HFFc6 (cell line): Measurements from ENCODE around the gene NSFL1C. TPM values are rescaled to one million over a fixed set of nuclear protein-coding genes. Genes with fewer than 3 reads are reported as not detected.

Source experiments
- DNase-seq: peaks from one replicate; pipeline ENCODE4 v3.0.0-alpha.2; 2018
- H3K27ac Mint-ChIP-seq: 2 replicates; pipeline ENCODE4 v1.8.0; 2020; ENCODE audit warnings: mild to moderate bottlenecking, mixed read lengths
- H3K27me3 Mint-ChIP-seq: 2 replicates; pipeline ENCODE4 v1.8.0; 2021; ENCODE audit warnings: mild to moderate bottlenecking, moderate library complexity, mixed read lengths; ENCODE audit not compliant: insufficient read depth
- H3K36me3 Mint-ChIP-seq: 2 replicates; pipeline ENCODE4 v1.8.0; 2021; ENCODE audit warnings: low read depth, mixed read lengths
- H3K4me1 Mint-ChIP-seq: 2 replicates; pipeline ENCODE4 v1.8.0; 2020; ENCODE audit warnings: low read depth, mixed read lengths
- H3K4me3 Mint-ChIP-seq: 2 replicates; pipeline ENCODE4 v1.8.0; 2020; ENCODE audit warnings: mild to moderate bottlenecking, moderate library complexity, mixed read lengths
- H3K9me3 Mint-ChIP-seq: 2 replicates; pipeline ENCODE4 v1.8.0; 2020; ENCODE audit warnings: mild to moderate bottlenecking, mixed read lengths
- total RNA-seq, 6 experiments: library from RNA; stranded (reverse); fragmentation: NEBNext Ultra II Directional; extraction: Animal tissue kit (Norgen Biotek cat#: 25700); gene quantifications; 2 replicates in 1 of 6; 3 replicates in 5 of 6; pipeline ENCODE4 v1.2.3, GENCODE V29; 2021
- TF ChIP-seq, protein P1 (sequence below): fragments of 200-600 bp; sonication (generic); IDR thresholded peaks from 2 replicates; pipeline ENCODE4 v1.5.0; 2021; ENCODE audit warnings: antibody characterized with exemption, mild to moderate bottlenecking

The NSFL1C gene
- total RNA-seq, 6 experiments from 2014 or later = 85.4 to 125 (median 103) TPM

DNA sequence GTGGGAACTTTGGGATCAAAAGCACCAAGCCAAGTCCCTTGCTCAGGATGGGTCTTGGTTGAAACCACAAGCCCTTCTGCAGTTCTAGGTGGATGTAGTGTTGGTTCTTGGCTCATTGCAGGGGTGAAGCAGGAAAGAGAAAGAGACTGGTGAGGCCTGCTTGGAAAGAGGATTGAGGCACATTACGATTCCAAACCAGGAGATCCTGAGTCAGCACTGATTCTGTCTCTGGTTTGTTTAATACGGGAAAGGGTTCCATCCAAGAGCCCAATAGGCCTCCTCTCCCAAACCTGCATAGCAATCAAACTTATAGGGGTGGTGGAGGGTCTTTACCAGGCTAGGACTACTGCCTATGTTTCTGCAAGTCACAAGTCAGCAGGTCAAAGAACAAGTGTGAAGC lies 24.3 kb downstream of the NSFL1C start:
- no peak overlapping the region for H3K27ac Mint-ChIP-seq

GRCh38 chr20:1441133-1441532 lies 25.5 kb downstream of the NSFL1C start:
- Mint-ChIP-seq H3K27ac (no peak overlapping the region), H3K9me3 (no peaks in the 10 kb centered on the region), H3K4me3 (no peak overlapping the region), H3K27me3 (peaks cover 2% of the 10 kb centered on the region; the same call in 1 of the 2 replicates), H3K4me1 (peaks cover 8% of the 10 kb centered on the region), H3K36me3 (peaks cover 25% of the 10 kb centered on the region)
- TF ChIP-seq, protein P1, sequence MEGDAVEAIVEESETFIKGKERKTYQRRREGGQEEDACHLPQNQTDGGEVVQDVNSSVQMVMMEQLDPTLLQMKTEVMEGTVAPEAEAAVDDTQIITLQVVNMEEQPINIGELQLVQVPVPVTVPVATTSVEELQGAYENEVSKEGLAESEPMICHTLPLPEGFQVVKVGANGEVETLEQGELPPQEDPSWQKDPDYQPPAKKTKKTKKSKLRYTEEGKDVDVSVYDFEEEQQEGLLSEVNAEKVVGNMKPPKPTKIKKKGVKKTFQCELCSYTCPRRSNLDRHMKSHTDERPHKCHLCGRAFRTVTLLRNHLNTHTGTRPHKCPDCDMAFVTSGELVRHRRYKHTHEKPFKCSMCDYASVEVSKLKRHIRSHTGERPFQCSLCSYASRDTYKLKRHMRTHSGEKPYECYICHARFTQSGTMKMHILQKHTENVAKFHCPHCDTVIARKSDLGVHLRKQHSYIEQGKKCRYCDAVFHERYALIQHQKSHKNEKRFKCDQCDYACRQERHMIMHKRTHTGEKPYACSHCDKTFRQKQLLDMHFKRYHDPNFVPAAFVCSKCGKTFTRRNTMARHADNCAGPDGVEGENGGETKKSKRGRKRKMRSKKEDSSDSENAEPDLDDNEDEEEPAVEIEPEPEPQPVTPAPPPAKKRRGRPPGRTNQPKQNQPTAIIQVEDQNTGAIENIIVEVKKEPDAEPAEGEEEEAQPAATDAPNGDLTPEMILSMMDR = no peak
- DNase-seq = no peak

More for the DNA sequence above, 24.3 kb downstream of the NSFL1C start:
- DNase-seq = no peak
- Mint-ChIP-seq H3K36me3 (peaks cover 25% of the 10 kb centered on the region), H3K27me3 (peaks cover 2% of the 10 kb centered on the region; the same call in 1 of the 2 replicates), H3K9me3 (no peaks in the 10 kb centered on the region), H3K4me1 (peaks cover 2% of the 10 kb centered on the region; the same call in 1 of the 2 replicates), H3K4me3 (no peak overlapping the region)
- TF ChIP-seq, protein P1 = no peak

DNA sequence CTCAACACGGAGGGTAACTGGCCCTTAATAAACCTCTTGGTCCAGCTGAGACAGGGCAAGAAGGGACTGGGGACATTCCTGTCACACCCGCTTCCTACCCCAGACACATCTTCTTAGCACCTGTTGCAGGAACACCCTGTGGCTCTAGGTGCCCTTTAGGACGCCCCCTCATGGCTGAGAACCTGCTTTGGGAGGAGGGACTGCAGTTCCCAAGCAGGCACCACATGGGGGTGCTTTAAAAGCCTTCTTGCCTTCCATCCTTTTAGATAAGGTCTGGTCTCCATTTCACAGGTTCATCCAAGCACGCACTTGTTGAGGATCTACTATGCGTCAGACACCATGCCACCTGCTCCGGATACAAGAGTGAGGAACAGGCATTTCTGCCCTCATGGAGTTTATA lies 26.6 kb downstream of the NSFL1C start:
- DNase-seq = peak; percentile 21
- TF ChIP-seq, protein P1 = peak; percentile 73
- H3K4me1 Mint-ChIP-seq = peaks cover 18% of the 10 kb centered on the region
- H3K36me3 Mint-ChIP-seq = peaks cover 25% of the 10 kb centered on the region
- H3K27me3 Mint-ChIP-seq = peaks cover 2% of the 10 kb centered on the region; the same call in 1 of the 2 replicates
- no peaks in the 10 kb centered on the region for H3K9me3 Mint-ChIP-seq
- no peak overlapping the region for H3K4me3 Mint-ChIP-seq
- no peak overlapping the region for H3K27ac Mint-ChIP-seq

GRCh38 chr20:1438361-1438760 lies 28.3 kb downstream of the NSFL1C start:
- TF ChIP-seq, protein P1 = no peak
- Mint-ChIP-seq H3K27ac (no peak overlapping the region), H3K27me3 (peaks cover 2% of the 10 kb centered on the region), H3K36me3 (peaks cover 18% of the 10 kb centered on the region), H3K9me3 (no peaks in the 10 kb centered on the region), H3K4me1 (peaks cover 31% of the 10 kb centered on the region), H3K4me3 (no peak overlapping the region)
- no peak for DNase-seq

DNA sequence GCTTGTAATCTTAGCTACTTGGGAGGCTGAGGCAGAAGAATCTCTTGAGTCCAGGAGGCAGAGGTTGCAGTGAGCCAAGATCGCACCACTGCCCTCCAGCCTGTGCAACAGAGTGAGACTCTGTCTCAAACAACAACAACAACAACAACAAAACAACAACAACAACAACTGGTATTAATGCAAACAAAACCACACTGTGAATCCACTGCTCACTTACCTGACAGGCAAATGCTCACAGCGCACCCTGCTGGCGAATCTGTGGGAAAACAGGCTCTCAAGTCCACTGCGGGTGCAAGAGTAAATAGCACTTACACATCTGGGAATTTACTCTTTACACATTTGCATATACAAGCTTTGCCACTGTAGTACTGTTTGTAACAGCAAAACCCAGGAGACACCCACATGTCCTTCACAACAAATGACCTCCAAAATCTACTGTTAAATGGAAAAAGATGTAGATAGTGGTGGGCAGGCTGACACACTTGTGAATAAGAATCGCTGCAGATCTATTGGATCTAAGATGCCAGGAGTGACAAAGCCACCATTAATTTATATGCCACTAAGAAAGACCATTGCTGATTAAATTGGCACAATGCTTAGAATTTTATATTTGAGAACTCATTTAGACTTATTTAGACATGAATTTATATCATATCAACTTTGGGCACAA lies 29.3 kb downstream of the NSFL1C start:
- peaks cover 9% of the 10 kb centered on the region for H3K36me3 Mint-ChIP-seq
- no peak overlapping the region for H3K4me3 Mint-ChIP-seq
- no peak overlapping the region for H3K27ac Mint-ChIP-seq
- TF ChIP-seq, protein P1 = peak; percentile 97
- H3K4me1 Mint-ChIP-seq = peaks cover 31% of the 10 kb centered on the region
- no peaks in the 10 kb centered on the region for H3K9me3 Mint-ChIP-seq
- peak; percentile 70 for DNase-seq
- peaks cover 2% of the 10 kb centered on the region for H3K27me3 Mint-ChIP-seq
